GM12891 (cell line): Measurements from ENCODE around the gene PDZD2.

Experiments
- POLR2A ChIP-seq: IDR thresholded peaks from 2 replicates; pipeline ENCODE4 v1.6.1; 2011; ENCODE audit warnings: low read depth, low read length, control low read depth
- POLR2AphosphoS5 ChIP-seq: IDR thresholded peaks from 2 replicates; pipeline ENCODE4 v1.6.1; 2011; ENCODE audit warnings: low read depth, low read length, control low read depth
- TAF1 ChIP-seq: IDR thresholded peaks from 2 replicates; pipeline ENCODE4 v1.6.1; 2011; ENCODE audit warnings: low read depth, low read length, control low read depth

GRCh38 chr5:31769530-31769929 is 130.6 kb downstream of the PDZD2 start:
- TF ChIP-seq POLR2A: no peak
- TF ChIP-seq TAF1: no peak
- no peak for TF ChIP-seq POLR2AphosphoS5
